Lower leg skin (tissue), 4 donors: ENCODE data around the gene ZNF813. TPM values are rescaled to one million over a fixed set of nuclear protein-coding genes. Genes with fewer than 3 reads are reported as not detected.

Source experiments
- DNase-seq, 2 donors: peaks; one replicate each; pipeline ENCODE4 v3.0.0-alpha.2; 2019; ENCODE audit warnings: low spot score in 2 of 2
- H3K4me3 ChIP-seq: fragments of 200-600 bp; sonication (generic); 2 replicates; pipeline ENCODE4 v1.5.1; 2017; ENCODE audit warnings: mild to moderate bottlenecking, low read depth; ENCODE audit not compliant: poor library complexity, severe bottlenecking
- CTCF ChIP-seq, 3 donors: fragments of 450-650 bp; IDR thresholded peaks; one replicate each; pipeline ENCODE4 v1.5.1; 2016; ENCODE audit warnings: antibody characterized with exemption in 3 of 3, mild to moderate bottlenecking in 3 of 3, moderate library complexity in 2 of 3
- POLR2A ChIP-seq, 2 donors: fragments of 450-650 bp; IDR thresholded peaks; one replicate each; pipeline ENCODE4 v1.6.1; 2016 to 2017; ENCODE audit warnings: antibody characterized with exemption in 2 of 2, mild to moderate bottlenecking in 1 of 2, moderate library complexity in 1 of 2
- whole genome bisulfite sequencing, 2 donors: methylation state at CpG; one replicate each; pipeline ENCODE4 v1.1.5; 2018; 5-methylcytosine and 5-hydroxymethylcytosine counted together
- intact Hi-C: fragments of 100-400 bp; cut with DNase I; formaldehyde crosslinking; loops from one replicate; pipeline ENCODE4 v1.15.0; 2023; ENCODE audit warnings: low total_unique reads
- total RNA-seq, 4 donors: library from RNA; depleted of rRNA; stranded (reverse); fragments of >200 nt; gene quantifications; one replicate each; pipeline ENCODE4 v1.1.0, GENCODE V29; 2016

The ZNF813 gene
- total RNA-seq, 4 donors from 2014 or later: 1.5 to 5.9 (median 3.4) TPM

- TF ChIP-seq POLR2A (IDR thresholded peaks at IDR 0.05) (no peak), CTCF (IDR thresholded peaks at IDR 0.05) (no peak)
- no peak overlapping the region for H3K4me3 ChIP-seq
- DNase-seq: no peak
- intact Hi-C loops: no loop called here
- WGBS, 2 donors: 82 to 87% methylated on average over 4 of the region's 4 CpGs
Measured at GRCh38 chr19:53531457-53531856, 63.9 kb downstream of the ZNF813 start.

GRCh38 chr19:53532362-53532761 lies 64.8 kb downstream of the ZNF813 start:
- TF ChIP-seq CTCF (IDR thresholded peaks at IDR 0.05) (no peak), POLR2A (IDR thresholded peaks at IDR 0.05) (no peak)
- 71 to 74% methylated on average over 1 of the region's 1 CpG for WGBS, 2 donors
- intact Hi-C loops: no loop called here
- no peak for DNase-seq
- H3K4me3 ChIP-seq: no peak overlapping the region

GRCh38 chr19:53536225-53536548 lies 68.7 kb downstream of the ZNF813 start:
- no peak overlapping the region for H3K4me3 ChIP-seq
- intact Hi-C loops: no loop called here
- no peak for TF ChIP-seq CTCF (IDR thresholded peaks at IDR 0.05)
- no peak for TF ChIP-seq POLR2A (IDR thresholded peaks at IDR 0.05)
- DNase-seq: no peak

GRCh38 chr19:53537121-53537520 lies 69.6 kb downstream of the ZNF813 start:
- 53 to 55% methylated on average over 11 of the region's 11 CpGs for WGBS, 2 donors
- DNase-seq: no peak
- peak overlapping the region; percentile 70 for H3K4me3 ChIP-seq
- intact Hi-C loops: no loop called here
- no peak for TF ChIP-seq CTCF (IDR thresholded peaks at IDR 0.05)

- TF ChIP-seq POLR2A (IDR thresholded peaks at IDR 0.05) (no peak), CTCF (IDR thresholded peaks at IDR 0.05) (peak in 1 of 3 donors; percentile 46)
- peak; percentile 71 to 96 for DNase-seq
- intact Hi-C loops: no loop called here
- H3K4me3 ChIP-seq: peak within 1 kb of the TSS; percentile 70
- WGBS, 2 donors: 63 to 69% methylated on average over 66 to 71 of the region's 81 CpGs
Measured at GRCh38 chr19:53537521-53538377, 70.2 kb downstream of the ZNF813 start, which contains the start of gene ZNF331. TSS of gene ZNF331 (plus strand) at chr19:53538145. CDS start at chr19:53569377, 31,232 bp downstream.
